Measurements from ENCODE around the gene CLIC6.

GRCh38 chr21:34688715-34689114 is 19.9 kb downstream of the CLIC6 start:
- TF ChIP-seq CTCF (IDR thresholded peaks at IDR 0.05) (no peak), POLR2A (IDR thresholded peaks at IDR 0.05) (no peak)
